ENCODE data around the gene RRM1. TPM values are rescaled to one million over a fixed set of nuclear protein-coding genes. Genes with fewer than 3 reads are reported as not detected.

RRM1 gene
- total and polyA plus RNA-seq, 2 of the 13 experiments (the other 11 are each of a cell fraction or from before 2014, with no cell fraction given) = 17.3 to 108 TPM

DNA sequence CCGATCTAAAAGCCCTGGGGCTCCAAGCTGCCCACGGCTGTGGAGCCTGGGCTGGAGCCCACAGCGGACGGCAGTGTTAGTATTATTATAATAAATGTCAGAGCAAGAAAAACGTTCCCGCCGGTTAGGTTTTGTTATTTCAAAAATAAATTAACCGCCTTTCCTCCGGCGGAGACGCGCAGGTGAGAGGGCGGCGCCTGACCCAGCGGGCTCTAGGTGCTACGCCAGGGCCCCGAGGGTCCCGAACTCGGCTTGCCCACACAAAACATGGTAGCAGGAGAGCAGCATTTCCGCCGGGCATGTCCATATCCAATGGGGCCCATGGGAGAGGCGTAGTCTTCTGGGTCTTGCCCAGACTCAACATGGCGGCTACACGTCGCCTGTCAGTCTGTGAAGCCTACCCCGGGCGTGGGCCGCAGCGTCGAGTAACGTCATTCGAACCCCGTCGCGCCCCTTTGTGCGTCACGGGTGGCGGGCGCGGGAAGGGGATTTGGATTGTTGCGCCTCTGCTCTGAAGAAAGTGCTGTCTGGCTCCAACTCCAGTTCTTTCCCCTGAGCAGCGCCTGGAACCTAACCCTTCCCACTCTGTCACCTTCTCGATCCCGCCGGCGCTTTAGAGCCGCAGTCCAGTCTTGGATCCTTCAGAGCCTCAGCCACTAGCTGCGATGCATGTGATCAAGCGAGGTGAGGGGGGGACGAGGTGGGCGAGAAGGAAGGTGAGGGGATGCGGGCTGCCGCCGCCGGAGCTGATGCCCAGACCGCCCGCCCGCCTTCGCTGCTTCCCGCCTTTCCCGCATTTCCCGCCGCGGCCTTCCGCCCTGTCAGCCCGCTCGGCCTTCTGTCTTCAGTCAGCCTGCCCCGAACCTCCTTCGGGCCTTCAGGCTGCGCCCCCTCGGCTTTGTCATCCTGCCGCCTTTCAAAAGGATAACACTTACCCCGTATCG, at the start of gene RRM1 (continued):
- TF ChIP-seq, protein P1, sequence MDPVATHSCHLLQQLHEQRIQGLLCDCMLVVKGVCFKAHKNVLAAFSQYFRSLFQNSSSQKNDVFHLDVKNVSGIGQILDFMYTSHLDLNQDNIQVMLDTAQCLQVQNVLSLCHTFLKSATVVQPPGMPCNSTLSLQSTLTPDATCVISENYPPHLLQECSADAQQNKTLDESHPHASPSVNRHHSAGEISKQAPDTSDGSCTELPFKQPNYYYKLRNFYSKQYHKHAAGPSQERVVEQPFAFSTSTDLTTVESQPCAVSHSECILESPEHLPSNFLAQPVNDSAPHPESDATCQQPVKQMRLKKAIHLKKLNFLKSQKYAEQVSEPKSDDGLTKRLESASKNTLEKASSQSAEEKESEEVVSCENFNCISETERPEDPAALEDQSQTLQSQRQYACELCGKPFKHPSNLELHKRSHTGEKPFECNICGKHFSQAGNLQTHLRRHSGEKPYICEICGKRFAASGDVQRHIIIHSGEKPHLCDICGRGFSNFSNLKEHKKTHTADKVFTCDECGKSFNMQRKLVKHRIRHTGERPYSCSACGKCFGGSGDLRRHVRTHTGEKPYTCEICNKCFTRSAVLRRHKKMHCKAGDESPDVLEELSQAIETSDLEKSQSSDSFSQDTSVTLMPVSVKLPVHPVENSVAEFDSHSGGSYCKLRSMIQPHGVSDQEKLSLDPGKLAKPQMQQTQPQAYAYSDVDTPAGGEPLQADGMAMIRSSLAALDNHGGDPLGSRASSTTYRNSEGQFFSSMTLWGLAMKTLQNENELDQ (CRISPR knock-in tag; IDR thresholded peaks at IDR 0.05; ENCODE audit: borderline replicate concordance) = no peak
- TF ChIP-seq ZNF292 (CRISPR knock-in tag; IDR thresholded peaks at IDR 0.05; ENCODE audit: borderline replicate concordance, low read depth) (no peak), ZFYVE20 (CRISPR knock-in tag; IDR thresholded peaks at IDR 0.05; ENCODE audit: borderline replicate concordance, low read depth) (peak; percentile 87; the same call in 1 of the 2 replicates), TEAD3 (CRISPR knock-in tag; optimal IDR thresholded peaks at IDR 0.05; ENCODE audit: borderline replicate concordance) (no peak), SSRP1 (CRISPR knock-in tag; IDR thresholded peaks at IDR 0.05) (no peak), AFF4 (CRISPR knock-in tag; IDR thresholded peaks at IDR 0.05) (no peak), BCL6 (CRISPR knock-in tag; IDR thresholded peaks at IDR 0.05) (no peak; the same call in 1 of the 2 replicates), GPN1 (CRISPR knock-in tag; IDR thresholded peaks at IDR 0.05; ENCODE audit: borderline replicate concordance) (no peak), THAP11 (CRISPR knock-in tag; IDR thresholded peaks at IDR 0.05) (peak; percentile 94), GMEB2 (CRISPR knock-in tag; IDR thresholded peaks at IDR 0.05; ENCODE audit: low read depth) (peak; percentile 89), ZFP62 (CRISPR knock-in tag; IDR thresholded peaks at IDR 0.05) (no peak), NAIF1 (CRISPR knock-in tag; IDR thresholded peaks at IDR 0.05; ENCODE audit: borderline replicate concordance) (peak; percentile 32; the same call in 1 of the 2 replicates), ZNF160 (CRISPR knock-in tag; IDR thresholded peaks at IDR 0.05) (peak; percentile 72; the same call in 1 of the 2 replicates), KDM5A (IDR thresholded peaks at IDR 0.05; ENCODE audit: borderline replicate concordance, low read length) (peak; percentile 91; the same call in 1 of the 2 replicates), ZFAT (CRISPR knock-in tag; conservative IDR thresholded peaks at IDR 0.05) (no peak; the same call in 1 of the 2 replicates), FOXO1 (CRISPR knock-in tag; IDR thresholded peaks at IDR 0.05) (peak; percentile 15; the same call in 1 of the 2 replicates), FOXK1 (CRISPR knock-in tag; IDR thresholded peaks at IDR 0.05; ENCODE audit: borderline replicate concordance, low read depth) (peak; percentile 96), NPAS2 (CRISPR knock-in tag; IDR thresholded peaks at IDR 0.05; ENCODE audit: borderline replicate concordance) (no peak)

Data from HepG2 (cell line).